NK-92 (cell line): Measurements from ENCODE around the gene PSMB3.
"Not testable (repeated sequence)": the region's sequence is repeated elsewhere in the genome, so short reads cannot be mapped to it uniquely, and the experiment has no call there.

Experiments
- DNase-seq: peaks from one replicate; lab custom pipeline; 2025; ENCODE audit not compliant: unreplicated experiment; lab: John Stamatoyannopoulos, UW

PSMB3 gene

DNA sequence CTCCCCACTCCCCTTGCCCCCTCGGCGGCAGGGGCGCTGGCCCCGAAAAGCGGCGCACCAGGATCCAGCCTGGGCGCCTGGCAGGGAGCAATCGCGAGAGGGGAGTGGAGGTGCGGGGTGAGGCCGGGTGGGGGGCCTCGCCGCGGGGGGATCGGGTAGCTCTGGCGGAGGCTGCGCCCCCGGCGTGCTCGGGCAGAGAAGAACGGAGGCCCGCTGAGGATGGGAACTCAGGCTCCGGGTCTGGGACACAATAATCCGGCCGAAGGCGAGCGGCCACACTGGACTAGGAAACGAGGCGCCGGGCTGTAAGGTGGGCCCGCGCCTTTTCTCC, 3.7 kb upstream of the PSMB3 start:
- DNase-seq = no peak

- DNase-seq = no peak
Measured at GRCh38 chr17:38749223-38750043, 3.1 kb upstream of the PSMB3 start.

DNA sequence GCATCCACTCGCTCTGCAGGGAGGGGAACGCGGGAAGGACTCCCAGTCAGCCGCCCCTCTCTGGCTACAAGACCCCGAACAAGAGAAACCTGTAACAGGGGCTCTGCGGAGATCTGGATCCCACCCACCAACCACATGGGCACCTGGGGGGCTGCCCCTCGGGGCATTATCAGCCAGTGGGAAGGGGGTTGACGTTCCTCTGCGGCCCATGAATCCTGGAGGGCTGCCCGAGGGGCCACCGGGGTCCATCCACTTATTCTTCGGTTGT, 2.6 kb upstream of the PSMB3 start:
- no peak for DNase-seq

- no peak for DNase-seq
Measured at GRCh38 chr17:38750312-38751121, 2.0 kb upstream of the PSMB3 start.

GRCh38 chr17:38751144-38751807, 1.3 kb upstream of the PSMB3 start:
- DNase-seq = no peak

- no peak for DNase-seq
Measured at GRCh38 chr17:38751808-38752307, 683 bp upstream of the PSMB3 start.

DNA sequence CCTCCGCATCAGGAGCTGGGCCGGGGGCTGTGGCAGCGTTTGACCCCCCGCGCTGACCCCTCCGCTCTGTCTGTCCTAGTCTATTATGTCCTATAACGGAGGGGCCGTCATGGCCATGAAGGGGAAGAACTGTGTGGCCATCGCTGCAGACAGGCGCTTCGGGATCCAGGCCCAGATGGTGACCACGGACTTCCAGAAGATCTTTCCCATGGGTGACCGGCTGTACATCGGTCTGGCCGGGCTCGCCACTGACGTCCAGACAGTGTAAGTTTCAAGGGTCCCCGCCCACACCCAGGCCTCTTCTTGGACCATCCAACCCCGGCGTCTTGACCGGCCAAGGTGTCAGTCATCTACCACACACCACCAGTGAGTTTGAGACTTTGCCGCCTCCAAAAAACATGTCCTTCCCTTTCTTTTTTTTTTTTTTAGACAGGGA, 548 bp downstream of the PSMB3 start:
- no peak for DNase-seq

DNA sequence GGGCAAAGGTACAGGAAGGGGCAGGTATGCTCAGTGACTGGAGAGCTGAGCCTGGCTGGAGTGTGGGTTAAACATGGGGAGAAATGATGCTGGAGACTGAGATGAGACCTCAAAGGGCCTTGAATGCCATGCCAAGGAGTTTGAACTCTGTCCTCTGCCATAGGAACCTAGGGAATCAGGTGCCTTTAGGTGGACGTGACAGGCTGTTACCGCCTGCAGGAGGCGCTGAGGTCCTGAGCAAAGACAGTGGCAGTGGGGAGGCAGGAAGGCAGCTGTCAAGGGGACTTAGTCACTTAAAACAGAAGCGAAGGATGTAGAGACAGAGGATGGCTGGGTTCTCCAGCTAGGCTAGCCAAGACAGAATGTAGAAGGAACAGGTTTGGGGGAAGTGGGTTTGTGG, 9.1 kb downstream of the PSMB3 start:
- DNase-seq = no peak

DNA sequence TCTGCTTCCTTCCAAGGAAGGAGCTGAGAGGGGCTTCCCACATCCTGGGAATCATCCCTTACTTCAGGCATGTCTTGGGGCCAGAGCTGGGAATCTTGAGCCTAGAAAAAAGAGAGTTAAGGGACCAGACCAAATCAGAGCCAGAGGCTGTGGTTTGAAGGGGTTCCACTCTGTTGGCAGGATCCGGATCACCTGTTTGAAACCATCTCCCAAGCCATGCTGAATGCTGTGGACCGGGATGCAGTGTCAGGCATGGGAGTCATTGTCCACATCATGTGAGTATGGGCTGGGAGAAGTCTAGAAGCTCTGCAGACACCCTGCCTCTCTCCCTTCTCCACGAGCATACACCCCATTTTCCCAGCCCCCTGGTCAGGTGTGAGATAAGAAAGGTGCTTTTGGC, 9.7 kb downstream of the PSMB3 start:
- DNase-seq = no peak

- DNase-seq = no peak
Measured at GRCh38 chr17:38766341-38766740, 13.8 kb downstream of the PSMB3 start.

- DNase-seq = no peak
Measured at GRCh38 chr17:38768417-38768816, 15.9 kb downstream of the PSMB3 start.

DNA sequence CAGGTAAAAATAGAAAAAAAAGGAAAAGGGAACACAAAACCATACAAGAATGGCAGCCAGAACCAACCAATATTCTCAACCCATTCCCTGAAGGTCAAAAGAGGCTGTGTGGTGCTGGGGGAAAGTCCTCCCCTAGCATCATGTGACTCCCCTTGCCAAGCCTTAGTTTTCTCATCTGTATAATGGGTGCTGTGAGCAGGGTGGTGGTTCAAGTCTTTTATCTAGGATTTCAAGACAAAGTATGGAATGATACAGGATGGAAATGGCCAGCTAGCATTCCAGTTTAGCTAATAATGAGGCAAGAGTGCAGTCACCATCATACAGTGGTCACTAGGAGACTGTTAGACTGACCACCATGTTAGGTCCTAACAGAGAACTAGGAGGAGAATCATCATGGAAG, 20.7 kb downstream of the PSMB3 start:
- no peak for DNase-seq

- DNase-seq = no peak
Measured at GRCh38 chr17:38777641-38778250, 25.2 kb downstream of the PSMB3 start.

GRCh38 chr17:38779965-38780752, 27.6 kb downstream of the PSMB3 start:
- no peak for DNase-seq

DNA sequence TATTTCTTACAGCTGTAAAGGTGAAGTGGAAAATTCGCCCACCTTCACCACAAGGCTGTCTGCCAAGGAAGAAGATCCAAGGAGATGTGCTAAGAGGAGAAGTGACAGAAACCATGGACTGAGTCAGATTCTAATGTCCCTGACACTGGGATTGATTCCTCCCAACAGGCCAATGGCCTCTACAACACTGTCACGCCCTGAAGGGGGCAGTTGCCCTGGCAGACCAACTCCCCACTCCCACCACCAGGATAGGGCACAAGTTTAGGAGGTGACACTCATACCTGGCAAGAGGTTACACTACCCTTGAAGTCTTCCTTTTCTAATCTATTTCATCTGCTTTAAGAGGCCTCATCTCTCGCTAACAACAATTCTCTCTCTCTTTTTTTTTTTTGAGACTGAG, 30.7 kb downstream of the PSMB3 start:
- DNase-seq = no peak

DNA sequence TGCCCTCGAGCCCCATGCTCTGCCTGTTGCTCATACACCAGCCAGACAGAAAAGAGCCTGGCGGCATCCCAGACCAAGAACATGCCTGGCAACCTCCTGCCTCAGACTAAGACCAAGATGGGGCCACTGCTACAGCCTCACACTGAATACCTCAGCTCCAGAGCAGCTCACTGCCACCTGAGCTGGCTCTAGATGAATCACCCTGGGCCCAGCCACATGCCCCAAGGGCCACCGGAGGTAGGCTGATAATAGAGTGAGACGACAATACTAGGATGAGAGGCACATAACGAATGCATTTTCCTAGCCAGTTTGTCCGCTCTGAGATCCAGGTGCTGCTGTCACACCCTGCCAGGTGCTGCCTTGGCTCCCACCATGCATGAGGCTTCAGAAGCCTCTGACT, 33.8 kb downstream of the PSMB3 start:
- no peak for DNase-seq

- DNase-seq = not testable (repeated sequence)
Measured at GRCh38 chr17:38787999-38788398, 35.5 kb downstream of the PSMB3 start.

GRCh38 chr17:38789185-38789584, 36.6 kb downstream of the PSMB3 start:
- no peak for DNase-seq

GRCh38 chr17:38790148-38790707, 37.7 kb downstream of the PSMB3 start:
- DNase-seq = not testable (repeated sequence)

DNA sequence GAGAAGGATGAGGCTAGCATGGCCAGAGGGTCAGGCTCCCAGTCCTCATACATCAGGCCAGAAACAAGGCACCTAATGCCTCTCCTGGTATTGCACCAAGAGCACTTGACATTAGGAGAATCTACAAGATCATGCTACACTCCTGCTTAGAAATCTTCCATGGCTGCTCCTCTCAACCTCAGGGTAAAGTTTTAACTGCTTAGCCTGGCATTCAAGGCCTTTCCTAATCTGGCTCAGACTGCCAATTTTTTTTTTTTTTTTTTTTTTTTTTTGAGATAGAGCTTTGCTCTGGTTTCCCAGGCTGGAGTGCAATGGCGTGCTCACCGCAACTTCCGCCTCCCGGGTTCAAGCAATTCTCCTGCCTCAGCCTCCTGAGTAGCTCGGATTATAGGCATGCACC, 38.6 kb downstream of the PSMB3 start:
- no peak for DNase-seq
